Astrocyte (in vitro differentiated cells and primary cell): ENCODE data around the gene LCLAT1.

ENCODE experiments used
- CTCF ChIP-seq: IDR thresholded peaks from 2 replicates; pipeline ENCODE4 v1.5.1; 2011; ENCODE audit warnings: low read depth, mild to moderate bottlenecking, inconsistent platforms, low read length, moderate library complexity; ENCODE audit not compliant: insufficient read depth
- EZH2 ChIP-seq: IDR thresholded peaks from 2 replicates; pipeline ENCODE4 v1.6.1; 2012; ENCODE audit warnings: mild to moderate bottlenecking, low read length, inconsistent platforms; ENCODE audit not compliant: insufficient read depth

- TF ChIP-seq CTCF: no peak
- no peak for TF ChIP-seq EZH2
These were observed 245.1 kb downstream of the LCLAT1 start for GRCh38 chr2:30691948-30692828.
